CD4-positive, alpha-beta T cell treated with Interleukin-6 at 100 ng/mL for 8 hours (primary cell): Measurements from ENCODE around the gene TK2.

Experiments used
- DNase-seq: peaks from one replicate; pipeline ENCODE4 v3.0.0-alpha.2; 2020; ENCODE audit warnings: mixed read lengths, low spot score

TK2 gene

DNA sequence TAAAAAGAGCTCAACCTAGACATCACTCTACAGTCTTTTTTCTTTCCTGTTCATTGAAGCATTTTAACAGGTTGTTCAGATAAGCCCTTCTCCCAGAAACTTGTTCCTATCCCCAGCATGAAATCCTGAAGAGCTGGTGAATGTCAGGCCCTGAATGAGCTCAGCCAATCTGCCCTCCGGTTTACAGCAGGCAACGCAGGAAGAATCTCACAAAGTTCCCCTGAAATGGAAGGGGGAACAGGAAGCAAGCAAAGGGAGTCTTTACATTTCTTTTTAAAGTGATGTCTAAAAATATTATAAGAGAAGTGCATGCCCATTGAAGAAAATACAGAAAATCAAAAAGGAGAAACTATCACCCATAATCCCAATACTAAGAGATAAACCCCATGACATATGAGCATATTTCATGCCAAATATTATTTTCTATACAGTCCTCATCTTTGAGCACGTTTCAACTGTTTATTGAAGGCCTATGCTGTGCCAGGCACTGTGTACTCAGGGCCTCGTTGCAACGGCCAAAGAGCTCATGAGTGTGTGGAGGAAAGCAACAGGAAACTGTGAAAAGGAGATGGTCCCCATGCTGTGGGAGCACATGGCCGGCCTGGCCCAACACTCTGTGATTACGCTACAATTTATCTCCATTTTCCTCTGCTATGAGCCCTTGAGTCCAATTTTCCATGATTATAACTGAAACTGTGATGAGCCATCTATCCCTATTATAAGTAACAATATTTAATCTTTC is 5.7 kb downstream of the TK2 start:
- DNase-seq, result no peak

DNA sequence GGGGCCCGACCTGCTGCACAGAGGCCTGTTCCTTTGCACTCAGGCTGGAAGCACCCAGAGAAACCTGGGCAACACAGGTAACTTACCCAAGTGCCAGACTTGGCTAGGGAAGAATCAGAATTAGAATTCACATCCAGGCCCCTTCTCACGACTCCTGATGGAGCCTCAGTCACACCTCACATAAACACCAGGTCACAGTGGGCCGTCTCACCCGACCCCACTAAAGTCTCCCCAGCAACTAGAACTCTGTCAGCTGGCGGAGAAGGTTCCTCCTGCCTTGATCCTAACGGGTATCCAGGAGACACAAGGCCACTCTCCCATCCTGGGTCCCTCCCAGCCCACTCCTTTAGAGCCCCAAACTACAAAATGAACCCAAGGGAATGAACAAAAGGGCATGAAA is 6.4 kb downstream of the TK2 start:
- DNase-seq, result no peak

DNA sequence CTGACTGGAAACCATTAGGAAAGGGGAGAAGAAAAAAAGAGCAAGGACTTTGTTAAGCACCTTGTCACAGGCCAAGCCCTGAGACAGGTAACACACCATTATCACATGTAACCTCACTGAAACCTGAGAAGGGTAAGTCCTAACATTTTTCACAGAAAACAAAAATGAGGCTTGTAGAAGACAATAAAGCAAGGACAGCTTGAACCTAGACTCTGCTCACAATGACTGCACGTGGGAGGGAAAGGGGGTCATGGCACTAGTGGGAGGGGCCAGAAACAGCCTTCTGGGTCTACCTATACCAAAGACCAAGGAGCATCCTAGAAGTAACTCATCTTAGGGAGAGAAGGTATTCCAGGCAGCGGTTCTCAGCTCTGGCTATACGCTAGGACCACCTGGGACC is 7.5 kb downstream of the TK2 start:
- no peak for DNase-seq

DNA sequence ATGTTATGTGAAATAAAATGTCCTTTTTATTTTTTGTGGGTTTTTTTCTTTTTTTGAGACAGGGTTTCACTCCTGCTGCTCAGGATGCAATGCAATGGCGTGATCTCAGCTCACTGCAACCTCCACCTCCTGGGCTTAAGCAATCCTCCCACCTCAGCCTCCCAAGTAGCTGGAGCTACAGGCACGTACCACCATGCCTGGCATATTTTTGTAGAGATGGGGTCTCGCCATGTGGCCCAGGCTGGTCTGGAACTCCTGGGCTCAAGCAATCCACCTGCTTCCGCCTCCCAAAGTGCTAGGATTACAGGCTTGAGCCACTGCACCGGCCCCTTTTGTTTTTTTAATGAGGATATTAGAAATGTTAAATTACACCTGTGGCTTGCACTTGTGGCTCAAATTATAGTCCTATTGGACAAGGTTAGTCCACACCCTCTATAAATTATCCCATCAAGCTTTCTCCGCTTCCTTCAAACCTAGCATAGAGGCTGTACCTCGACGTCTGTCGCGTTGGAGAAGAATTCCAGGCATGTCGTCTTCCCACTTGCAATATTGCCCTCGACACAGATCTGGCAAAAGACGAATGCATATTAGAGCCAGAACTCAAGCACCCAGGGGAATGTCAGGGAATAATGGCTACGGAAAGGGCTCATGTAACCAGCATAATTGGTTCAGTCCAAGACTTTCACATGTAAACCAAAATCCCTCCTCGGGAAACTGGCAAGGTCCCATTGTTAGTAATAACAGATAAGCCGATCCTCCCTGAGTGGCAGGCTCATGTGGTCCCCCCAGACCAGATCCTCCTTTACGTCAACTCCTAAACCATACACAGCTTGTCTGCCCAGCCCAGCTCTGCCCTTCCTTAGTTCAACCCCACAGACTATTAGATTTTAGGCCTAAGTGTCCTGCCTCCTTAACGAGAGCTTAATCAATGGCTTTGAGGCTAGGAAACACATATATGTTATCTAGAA is 8.2 kb downstream of the TK2 start:
- DNase-seq, result no peak

DNA sequence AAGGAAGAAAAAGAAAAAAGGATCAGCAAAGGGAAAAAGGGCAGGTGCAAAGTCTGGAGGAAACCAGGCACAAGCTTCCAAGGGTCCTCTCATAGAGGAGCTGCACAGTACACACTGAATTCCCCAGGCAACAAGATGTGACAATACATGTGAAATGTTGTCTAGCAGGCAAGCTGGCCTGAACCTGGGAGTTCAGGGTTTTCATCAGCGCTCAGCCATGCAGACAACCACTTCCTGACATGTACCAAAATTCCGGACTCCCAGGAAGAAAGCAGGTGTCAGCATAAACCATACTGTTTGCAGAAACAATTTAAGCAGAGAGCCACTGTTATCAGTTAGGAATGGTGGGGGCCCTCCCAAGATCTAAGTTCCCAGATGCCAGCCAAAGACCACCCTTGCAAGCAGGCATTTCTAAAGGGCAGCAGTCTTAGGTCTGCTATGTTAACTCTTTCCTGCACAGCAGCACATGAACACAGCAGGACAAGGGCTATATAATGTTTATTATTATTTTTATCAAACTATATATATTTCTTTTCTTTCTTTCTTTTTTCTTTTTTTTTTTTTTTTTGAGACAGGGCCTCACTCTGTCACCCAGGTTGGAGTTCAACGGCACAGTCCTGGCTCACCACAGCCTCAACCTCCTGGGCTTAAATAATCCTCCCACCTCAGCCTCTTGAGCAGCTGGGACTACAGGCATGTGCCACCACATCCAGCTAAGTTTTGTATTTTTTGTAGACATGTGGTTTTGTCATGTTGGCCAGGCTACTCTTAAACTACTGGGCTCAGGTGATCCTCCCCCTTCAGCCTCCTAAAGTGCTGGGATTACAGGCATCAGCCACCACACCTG is 10.1 kb downstream of the TK2 start:
- peak; percentile 17 for DNase-seq

DNA sequence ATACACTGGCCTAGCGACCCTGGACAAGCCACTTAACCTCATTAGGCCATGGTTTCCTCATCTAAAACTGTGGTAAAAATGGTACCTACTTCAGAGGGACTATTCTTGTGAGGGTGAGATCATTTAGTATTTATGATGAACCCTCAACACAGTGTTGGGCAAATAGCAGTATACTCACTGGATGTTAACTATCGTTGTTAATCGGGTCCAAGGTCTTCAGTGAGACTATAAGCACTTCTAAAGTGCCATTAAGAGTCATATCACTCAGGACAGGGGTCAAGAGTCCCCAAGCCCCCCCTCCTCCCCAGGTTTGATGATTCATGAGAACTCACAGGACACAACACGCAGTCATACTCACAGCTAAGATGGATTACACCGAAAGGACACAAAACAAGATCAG is 11.0 kb downstream of the TK2 start:
- no peak for DNase-seq

DNA sequence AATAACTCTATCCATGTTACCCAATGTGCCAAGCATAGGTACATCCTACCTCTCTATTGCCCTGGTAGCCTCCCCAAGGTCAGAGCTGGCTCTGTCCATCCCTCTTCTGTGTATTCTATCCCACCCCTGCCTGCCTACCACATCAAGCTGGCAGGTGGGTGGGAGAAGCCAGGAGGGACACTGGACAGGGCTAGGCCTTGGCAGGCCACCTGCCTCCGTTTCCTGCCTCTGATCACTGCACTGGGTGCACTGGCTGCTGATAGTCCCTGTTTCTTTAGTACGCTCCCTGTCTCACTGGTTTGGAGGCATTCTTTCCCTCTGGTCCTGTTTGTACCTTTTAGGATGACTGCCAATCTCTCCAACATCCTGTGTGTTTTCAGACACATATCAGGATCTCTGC is 12.7 kb downstream of the TK2 start:
- DNase-seq, result no peak

DNA sequence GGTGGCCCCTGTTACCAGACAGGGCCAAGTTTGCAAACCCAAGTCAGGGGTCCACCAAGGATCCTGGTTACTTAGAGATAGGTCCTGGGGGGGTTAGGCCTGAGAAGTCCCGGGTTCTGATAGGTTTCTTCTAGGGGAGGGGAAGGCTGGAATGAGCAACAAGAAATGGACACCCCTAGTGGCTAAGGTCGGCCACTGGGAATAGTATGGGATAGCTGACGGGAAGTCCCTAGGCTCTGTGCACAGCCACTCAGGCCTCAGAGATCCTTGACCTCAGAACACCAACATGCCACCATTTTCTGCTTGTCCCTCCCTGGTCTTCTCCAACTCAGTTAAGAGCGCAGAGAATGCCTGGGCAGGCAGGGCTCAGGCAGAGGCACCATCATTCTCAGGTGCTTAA is 13.4 kb downstream of the TK2 start:
- DNase-seq, result no peak

DNA sequence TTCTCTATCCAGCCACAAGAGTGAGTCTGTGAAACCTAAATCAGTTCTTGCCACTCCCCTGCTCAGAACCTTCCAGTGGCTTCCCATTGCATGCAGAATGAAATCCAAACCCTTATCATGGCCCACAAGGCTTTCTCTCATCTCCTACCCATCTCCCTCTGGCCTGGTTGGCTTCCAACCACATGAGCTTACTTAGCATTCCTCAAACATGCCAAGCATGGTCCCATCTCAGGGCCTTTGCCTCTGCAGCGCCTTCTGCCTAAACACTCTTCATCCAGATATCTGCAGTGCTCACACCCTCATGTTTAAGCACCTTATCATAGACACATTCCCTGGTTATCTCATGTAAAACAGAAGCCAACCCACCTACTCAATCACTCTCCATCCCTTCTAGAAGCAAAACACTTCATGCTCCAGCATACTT is 15.5 kb downstream of the TK2 start:
- DNase-seq, result no peak

DNA sequence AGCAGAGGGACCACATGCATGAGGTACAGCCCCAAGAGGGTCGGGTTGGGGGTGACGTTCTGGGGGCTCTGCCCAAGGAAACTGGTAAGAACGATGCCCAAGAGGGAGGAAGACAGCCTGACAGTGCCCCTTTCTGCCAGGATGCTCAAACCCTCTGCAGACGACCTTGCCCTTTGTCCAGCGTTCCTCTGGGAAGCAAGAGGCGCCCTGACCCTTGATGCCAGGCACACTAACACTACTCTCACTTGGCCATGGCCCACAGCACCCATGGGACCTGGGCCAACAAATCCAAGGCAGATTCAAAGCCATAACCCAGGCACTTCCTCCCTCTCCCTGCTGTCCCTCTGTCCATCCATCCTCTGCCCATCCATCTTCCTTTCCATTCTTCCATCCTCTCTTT is 20.4 kb downstream of the TK2 start:
- DNase-seq, result no peak

DNA sequence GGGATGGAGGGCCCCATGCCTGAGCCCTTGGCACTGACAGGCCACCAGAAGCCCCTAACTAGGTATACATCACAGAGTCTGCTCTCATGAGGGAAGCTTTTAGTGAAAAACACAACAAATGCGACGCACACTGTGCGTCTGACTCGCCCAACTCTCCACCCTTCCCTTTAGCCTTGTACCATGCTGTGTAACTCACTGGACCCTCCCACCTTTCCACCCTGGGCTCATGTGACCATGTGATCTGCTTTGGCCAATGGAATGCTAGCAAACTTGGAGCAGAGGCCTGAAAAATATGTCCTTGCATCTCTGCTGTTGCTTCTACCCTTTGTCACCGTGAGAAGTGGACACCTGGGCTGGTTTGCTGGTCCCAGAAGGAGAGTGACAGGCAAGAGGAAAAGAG is 21.6 kb downstream of the TK2 start:
- no peak for DNase-seq

DNA sequence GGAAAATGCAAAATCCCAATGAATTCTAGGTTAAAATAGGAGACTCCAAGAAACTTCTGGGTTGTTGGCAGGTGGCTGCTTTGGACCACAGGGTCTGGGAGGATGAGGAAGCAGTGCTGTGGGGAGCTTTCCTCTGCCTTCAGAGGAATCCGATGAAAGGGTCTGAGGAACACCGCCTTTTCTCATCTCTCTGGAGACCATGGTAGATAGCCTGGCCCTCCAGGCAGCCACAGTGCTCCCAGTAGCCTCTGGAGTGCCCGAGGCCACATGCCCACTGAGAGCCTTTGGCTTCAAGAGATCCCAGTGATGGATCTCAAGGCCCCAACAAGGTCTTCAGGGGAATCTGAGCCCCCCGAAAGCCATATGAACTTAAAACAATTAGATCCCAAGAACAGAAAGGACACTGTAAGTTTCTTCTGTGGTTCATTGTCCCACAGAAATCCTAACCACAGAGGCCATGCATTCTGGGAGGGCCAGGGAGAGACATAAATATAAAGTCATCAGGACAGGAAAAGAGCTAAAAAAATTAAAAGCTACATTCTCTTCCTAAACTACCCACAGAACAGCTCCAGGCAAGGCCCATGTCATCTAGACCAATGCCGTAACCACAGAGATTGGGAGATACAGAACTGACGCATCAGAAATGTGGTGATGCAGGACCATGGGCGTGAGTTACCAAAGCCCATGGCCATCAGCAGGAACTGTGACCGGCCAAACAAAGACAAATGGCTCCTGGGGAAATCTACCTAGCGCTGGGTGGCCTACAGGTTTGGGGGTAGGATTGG is 24.3 kb downstream of the TK2 start:
- no peak for DNase-seq

DNA sequence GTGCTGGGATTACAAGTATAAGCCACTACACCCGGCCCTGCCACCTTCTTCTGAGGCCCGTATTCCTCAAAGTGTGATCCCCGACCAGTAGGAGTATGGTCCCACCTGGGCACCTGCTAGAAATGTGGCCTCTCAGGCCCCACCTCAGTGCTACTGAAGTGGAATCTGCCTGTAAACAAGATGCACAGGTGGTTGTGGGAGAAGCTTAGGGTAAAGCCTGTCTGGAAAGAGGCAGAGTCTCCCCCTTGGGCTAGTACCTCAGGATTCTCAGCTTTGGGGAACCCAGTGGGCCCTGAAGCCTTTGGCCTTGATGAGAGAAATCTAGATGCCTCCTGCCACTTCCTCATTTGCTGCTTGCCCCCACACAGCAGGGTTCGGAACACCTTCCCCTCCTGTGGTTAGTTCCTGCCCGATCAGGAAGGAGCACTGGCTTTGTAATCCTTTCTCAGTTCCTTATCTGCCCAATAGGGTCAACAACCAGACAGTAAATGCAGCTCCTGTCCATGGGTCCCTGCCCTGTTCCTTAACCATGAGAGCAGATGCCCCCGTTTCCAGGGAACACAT is 25.2 kb downstream of the TK2 start:
- DNase-seq, result peak; percentile 37

DNA sequence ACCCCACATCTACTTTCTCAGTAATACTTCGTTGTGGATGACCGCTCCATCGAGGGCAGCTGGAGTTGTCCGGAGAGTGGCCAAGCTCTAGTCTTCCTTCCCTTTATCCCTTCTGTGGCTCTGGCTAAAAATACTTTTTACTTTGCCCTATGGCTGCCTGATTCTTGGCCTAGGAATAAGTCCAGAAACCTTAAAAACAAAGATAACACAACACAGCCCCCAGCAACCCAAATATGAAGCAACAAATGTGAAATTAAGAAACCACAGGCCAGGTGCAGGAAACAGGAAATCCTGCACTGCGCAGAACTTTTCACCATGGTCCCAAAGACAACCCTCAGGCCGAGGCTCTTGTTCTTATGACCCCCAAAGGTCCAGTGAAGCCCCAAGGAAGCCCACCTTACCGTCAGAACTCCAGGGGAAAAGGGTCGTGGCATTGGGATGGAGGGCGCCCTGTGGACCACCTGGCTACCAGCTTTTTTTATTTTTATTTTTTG is 26.0 kb downstream of the TK2 start:
- DNase-seq, result peak; percentile 66

DNA sequence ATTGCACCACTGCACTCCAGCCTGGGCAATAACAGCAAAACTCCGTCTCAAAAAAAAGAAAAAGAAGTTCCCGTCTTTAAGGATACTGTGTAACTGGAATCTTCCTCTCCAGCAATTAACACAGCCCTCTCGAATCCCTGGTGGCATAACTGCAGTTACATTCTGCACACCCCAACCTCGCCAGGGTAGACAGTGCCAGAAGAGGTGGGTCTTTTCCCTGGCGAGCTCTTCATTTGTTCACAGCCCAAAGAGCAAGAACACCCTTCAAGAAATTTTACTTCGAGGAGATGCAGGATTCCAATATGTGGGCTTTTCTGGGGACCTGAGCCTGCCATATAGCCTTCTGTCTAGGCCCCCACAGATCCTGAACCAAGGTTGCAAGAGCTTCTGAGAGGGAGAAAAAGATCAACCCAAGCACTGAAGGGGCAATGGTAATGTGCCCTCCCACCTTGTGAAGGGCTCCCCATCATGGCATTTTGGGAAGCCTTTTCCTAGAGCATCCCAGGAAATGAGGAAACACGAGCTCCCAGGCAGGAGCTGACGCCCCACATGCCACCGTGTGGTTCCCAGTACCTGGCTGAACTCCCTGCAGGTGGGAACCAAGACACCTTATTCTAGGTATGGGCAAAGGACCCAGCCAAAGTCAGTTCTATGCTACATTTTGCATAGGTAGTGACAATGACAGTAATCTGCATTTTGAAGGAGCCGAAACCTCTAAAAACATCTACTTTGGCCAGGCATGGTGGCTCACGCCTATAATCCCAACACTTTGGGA is 26.9 kb downstream of the TK2 start:
- no peak for DNase-seq

DNA sequence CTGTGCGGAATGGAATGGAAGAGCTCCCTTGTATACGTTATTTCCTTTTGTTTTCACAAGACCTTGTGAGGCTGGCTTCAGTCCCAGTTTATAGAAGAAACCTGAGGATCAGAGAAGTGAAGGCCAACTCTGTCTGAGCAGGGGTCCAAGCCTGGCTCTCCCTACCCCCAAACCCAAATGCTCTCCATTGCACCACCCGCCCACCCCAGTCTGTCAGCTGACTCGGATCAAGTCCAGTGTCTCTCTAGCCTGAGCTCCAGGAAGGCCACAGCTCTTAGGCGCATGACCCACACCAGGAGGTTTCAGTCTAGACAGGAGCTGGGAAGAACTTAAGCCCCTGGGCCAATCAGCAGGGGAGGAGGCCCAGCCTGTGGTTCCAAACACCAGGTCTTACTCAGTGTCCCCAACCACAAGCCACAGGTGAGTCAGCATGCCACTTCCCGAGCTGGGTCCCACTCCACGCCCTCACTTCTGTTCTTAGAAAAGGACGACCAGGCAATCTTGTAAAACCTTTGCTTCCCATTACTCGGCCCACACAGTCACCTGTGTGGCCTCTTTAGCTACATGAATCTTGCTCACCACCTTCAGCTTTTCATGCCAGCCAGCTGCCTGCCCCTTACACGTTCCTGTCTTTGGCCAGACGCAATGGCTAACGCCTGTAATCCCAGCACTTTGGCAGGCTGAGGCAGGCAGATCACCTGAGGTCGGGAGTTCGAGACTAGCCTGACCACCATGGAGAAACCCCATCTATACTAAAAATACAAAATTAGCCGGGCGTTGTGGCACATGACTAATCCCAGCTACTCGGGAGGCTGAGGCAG is 27.8 kb downstream of the TK2 start:
- peak; percentile 88 for DNase-seq

DNA sequence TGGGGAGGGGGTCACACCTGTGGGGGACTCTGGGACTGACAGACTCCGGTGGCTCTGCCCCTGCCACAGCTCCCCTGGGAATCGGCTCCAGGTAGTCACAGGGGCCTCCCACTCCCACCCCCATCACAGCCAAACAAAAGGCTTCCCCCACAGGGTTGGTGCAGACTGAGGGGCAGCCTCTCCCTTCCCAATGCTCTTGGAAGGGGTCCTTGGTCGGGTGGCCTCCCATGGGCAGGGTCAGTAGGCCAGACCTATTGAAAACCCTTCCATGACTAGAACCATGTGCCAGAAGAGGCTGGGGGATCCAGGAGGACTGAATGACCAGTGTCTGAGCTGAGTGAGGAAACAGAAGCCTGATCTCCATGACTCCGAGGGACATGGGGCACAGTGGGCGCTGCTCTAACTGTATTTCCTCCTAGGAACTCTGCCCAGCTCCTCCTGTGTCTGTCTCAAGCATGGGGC is 28.6 kb downstream of the TK2 start:
- DNase-seq, result no peak

DNA sequence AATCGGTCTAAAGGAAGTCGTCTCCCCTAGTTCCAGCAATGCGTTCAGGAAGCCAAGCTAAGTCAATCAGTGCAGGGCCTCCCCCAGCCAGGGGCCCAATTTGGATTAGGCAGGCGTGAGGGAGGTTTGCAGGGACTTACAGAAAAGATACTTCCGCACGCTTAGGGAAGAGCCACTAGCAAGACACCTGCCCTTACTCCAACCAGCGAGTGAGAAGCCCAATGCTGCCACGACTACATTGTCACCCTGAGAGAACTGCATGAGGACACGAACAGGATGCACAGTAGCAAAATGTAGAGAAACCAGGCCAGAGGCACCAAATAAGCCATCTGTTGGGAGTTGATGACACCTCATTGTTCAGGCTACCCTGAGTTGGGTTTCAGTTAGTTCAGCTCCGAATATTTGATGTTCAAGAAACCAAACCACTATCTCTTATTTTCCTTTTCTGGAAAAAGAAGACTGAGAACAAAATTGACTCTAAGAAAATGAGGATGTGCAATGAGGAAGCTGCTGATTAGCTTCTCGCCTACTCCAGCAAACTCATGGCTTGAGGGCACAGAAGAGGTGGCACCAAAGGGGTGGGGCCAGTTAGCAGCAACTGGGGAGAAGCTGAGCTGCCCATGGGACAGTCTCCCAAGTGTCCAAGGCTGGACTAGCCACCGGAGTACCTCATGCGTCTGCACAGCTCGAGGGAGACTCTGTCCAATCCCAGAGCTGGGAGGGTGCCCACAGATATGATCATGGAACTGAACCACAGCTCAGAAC is 29.3 kb downstream of the TK2 start:
- no peak for DNase-seq
